Diencephalon (tissue), 1 donor: ENCODE results near the gene APOB. TPM values are rescaled to one million over a fixed set of nuclear protein-coding genes. Genes with fewer than 3 reads are reported as not detected.

Experiments
- total RNA-seq: library from RNA; depleted of rRNA; stranded (reverse); fragments of >200 nt; gene quantifications from one replicate; pipeline ENCODE4 v1.2.3, GENCODE V29; 2014

The APOB gene, protein sequence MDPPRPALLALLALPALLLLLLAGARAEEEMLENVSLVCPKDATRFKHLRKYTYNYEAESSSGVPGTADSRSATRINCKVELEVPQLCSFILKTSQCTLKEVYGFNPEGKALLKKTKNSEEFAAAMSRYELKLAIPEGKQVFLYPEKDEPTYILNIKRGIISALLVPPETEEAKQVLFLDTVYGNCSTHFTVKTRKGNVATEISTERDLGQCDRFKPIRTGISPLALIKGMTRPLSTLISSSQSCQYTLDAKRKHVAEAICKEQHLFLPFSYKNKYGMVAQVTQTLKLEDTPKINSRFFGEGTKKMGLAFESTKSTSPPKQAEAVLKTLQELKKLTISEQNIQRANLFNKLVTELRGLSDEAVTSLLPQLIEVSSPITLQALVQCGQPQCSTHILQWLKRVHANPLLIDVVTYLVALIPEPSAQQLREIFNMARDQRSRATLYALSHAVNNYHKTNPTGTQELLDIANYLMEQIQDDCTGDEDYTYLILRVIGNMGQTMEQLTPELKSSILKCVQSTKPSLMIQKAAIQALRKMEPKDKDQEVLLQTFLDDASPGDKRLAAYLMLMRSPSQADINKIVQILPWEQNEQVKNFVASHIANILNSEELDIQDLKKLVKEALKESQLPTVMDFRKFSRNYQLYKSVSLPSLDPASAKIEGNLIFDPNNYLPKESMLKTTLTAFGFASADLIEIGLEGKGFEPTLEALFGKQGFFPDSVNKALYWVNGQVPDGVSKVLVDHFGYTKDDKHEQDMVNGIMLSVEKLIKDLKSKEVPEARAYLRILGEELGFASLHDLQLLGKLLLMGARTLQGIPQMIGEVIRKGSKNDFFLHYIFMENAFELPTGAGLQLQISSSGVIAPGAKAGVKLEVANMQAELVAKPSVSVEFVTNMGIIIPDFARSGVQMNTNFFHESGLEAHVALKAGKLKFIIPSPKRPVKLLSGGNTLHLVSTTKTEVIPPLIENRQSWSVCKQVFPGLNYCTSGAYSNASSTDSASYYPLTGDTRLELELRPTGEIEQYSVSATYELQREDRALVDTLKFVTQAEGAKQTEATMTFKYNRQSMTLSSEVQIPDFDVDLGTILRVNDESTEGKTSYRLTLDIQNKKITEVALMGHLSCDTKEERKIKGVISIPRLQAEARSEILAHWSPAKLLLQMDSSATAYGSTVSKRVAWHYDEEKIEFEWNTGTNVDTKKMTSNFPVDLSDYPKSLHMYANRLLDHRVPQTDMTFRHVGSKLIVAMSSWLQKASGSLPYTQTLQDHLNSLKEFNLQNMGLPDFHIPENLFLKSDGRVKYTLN (N-terminal part only)
- total RNA-seq, result 0.69 TPM

DNA sequence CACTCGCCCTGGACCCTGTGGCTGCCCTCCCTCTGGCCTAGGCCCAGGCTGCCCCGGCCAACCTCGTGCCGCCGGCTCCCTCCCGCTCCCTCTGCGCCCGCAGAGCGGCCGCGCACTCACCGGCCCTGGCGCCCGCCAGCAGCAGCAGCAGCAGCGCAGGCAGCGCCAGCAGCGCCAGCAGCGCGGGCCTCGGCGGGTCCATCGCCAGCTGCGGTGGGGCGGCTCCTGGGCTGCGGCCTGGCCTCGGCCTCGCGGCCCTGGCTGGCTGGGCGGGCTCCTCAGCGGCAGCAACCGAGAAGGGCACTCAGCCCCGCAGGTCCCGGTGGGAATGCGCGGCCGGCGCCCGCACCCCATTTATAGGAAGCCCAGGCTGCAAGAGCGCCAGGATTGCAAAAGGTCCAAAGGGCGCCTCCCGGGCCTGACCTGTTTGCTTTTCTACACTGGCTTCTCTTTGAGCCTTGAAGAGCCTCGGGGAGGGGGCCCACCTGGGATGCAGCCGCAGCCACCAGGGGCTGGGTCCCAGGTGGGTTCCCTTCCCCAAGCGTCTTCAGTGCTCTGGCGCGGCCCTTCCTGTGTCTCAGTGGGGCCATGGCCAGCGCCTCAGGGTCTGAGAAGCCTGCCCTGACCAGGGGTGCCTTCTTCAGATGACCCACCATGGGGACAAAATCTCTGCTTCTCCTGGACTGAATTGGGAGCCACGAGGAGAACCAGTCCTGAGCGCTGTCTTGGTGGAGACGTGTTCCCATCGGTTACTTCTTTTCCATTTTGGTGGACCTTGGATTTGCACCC lies at the start of gene APOB:
Gene APOB, minus strand, starts transcription at position 330 of the 789 bp plus-strand sequence. Its CDS starts 128 bp downstream, at position 202.

Other genes starting within 250 kb of the APOB start
- gene LDAH, start 221.0 kb downstream of the APOB start, total RNA-seq, result 19.4 TPM
- gene TDRD15, start 79.9 kb upstream of the APOB start, total RNA-seq, result under 0.01 TPM